Metanephros (tissue), 2 donors: ENCODE measurements around the gene LRFN3. TPM values are rescaled to one million over a fixed set of nuclear protein-coding genes. Genes with fewer than 3 reads are reported as not detected.

Experiments
- small RNA-seq: library from RNA; depleted of rRNA; stranded (forward); fragments of <200 nt; gene quantifications from one replicate; pipeline ENCODE3, GENCODE V24; 2014; ENCODE audit warnings: low replicate concordance
- total RNA-seq: library from RNA; depleted of rRNA; stranded (reverse); fragments of >200 nt; gene quantifications from one replicate; pipeline ENCODE4 v1.2.3, GENCODE V29; 2014

LRFN3 gene
- 9.9 TPM for total RNA-seq

GRCh38 chr19:35935911-35936737, at the start of gene LRFN3:
Gene LRFN3, plus strand, starts transcription at chr19:35936374. Its CDS starts 3,052 bp downstream, at chr19:35939426.

GRCh38 chr19:35901854-35902661, 34.1 kb upstream of the LRFN3 start, which contains the start of gene HCST:
Gene HCST, plus strand, starts transcription at chr19:35902529. Its CDS starts 65 bp downstream, at chr19:35902594.

GRCh38 chr19:35908010-35908441, 28.1 kb upstream of the LRFN3 start, which contains the start of gene TYROBP:
Gene TYROBP, minus strand, starts transcription at chr19:35908295. Its CDS starts 67 bp downstream, at chr19:35908228.

Small RNA genes lying within 50 kb of the gene (small RNA-seq; reads per million reads assigned to genes)
- gene AF038458.1: not detected

Other genes with a start within 250 kb of the LRFN3 start
- not detected for gene ZBTB32, start 231.8 kb upstream of the LRFN3 start, total RNA-seq
- 28.0 TPM for gene KMT2B, start 218.4 kb upstream of the LRFN3 start, total RNA-seq
- 4.5 TPM for gene IGFLR1, start 193.9 kb upstream of the LRFN3 start, total RNA-seq
- gene U2AF1L4, start 191.0 kb upstream of the LRFN3 start, total RNA-seq: 14.9 TPM
- gene PSENEN, start 190.7 kb upstream of the LRFN3 start, total RNA-seq: 22.9 TPM
- gene LIN37, start 187.8 kb upstream of the LRFN3 start, total RNA-seq: 11.3 TPM
- gene HSPB6, start 179.3 kb upstream of the LRFN3 start, total RNA-seq: 51.6 TPM
- gene PROSER3, start 178.2 kb upstream of the LRFN3 start, total RNA-seq: 15.9 TPM
- 27.4 TPM for gene ARHGAP33, start 160.8 kb upstream of the LRFN3 start, total RNA-seq
- gene PRODH2, start 123.5 kb upstream of the LRFN3 start, total RNA-seq: 14.4 TPM
- gene NPHS1, start 83.9 kb upstream of the LRFN3 start, total RNA-seq: 32.8 TPM
- 3.9 TPM for gene KIRREL2, start 79.5 kb upstream of the LRFN3 start, total RNA-seq
- 10.3 TPM for gene APLP1, start 67.8 kb upstream of the LRFN3 start, total RNA-seq
- gene NFKBID, start 35.8 kb upstream of the LRFN3 start, total RNA-seq: 12.7 TPM
- 6.9 TPM for gene HCST, start 33.8 kb upstream of the LRFN3 start, total RNA-seq
- gene TYROBP, start 28.1 kb upstream of the LRFN3 start, total RNA-seq: 24.3 TPM
- 15.9 TPM for gene SDHAF1, start 58.8 kb downstream of the LRFN3 start, total RNA-seq
- 7.4 TPM for gene SYNE4, start 72.4 kb downstream of the LRFN3 start, total RNA-seq
- gene ALKBH6, start 77.8 kb downstream of the LRFN3 start, total RNA-seq: 10.3 TPM
- 25.7 TPM for gene CLIP3, start 96.5 kb downstream of the LRFN3 start, total RNA-seq
- gene THAP8, start 117.9 kb downstream of the LRFN3 start, total RNA-seq: 6.7 TPM
- gene WDR62, start 118.5 kb downstream of the LRFN3 start, total RNA-seq: 3.2 TPM
- not detected for gene OVOL3, start 174.8 kb downstream of the LRFN3 start, total RNA-seq
- gene POLR2I, start 178.5 kb downstream of the LRFN3 start, total RNA-seq: 56.9 TPM
- gene TBCB, start 179.1 kb downstream of the LRFN3 start, total RNA-seq: 89.8 TPM
- 217 TPM for gene CAPNS1, start 203.7 kb downstream of the LRFN3 start, total RNA-seq
- gene COX7A1, start 216.1 kb downstream of the LRFN3 start, total RNA-seq: 36.9 TPM